RCC 7860 (cell line): Measurements from ENCODE around the gene LEF1.

Source experiments
- DNase-seq: peaks from one replicate; pipeline ENCODE4 v3.0.0-alpha.2; 2015; ENCODE audit warnings: low spot score
- FAIRE-seq: peaks from 2 replicates; lab custom pipeline; 2012; peaks lifted over from hg19 to GRCh38; lab: Jason Lieb, UNC

Gene LEF1

DNA sequence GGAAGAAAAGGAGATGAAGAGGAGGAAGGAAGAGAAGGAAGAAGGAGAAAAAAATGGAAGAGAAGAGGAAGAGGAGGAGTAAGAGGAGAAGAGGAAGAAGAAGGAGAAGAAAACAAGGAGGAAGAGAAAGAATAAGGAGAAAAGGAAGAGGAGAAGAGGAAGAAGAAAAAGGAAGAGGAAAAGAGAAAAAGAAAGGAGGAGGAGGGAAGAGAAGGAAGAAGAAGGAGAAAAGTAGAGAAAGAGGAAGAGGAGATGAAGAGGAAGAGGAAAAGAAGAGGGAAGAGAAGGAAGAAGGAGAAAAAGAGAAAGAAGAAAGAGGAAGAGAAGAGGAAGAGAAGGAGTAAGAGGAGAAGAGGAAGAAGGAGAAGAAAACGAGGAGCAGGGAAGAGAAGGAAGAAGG, 11.8 kb upstream of the LEF1 start:
- FAIRE-seq (no peak), DNase-seq (no peak)

DNA sequence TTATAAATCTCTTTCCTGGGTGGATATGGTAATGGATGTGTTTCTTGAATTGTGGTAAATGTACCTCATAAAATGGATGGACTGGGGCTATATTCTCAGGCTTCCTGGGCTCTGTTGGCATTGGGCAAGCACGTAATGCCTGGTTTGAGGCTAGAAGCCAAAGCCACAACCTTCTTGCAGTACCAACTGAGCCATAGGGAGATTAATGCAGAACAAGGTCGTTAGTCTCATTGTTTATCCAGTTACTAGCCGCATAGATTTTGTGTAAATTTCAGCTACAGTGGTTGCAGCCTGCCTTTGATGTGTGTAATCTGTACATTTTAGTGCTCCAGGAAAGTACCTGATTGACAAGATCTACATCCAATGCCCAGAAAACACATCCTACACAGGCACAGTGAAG, 7.2 kb upstream of the LEF1 start:
- DNase-seq: no peak
- no peak for FAIRE-seq

DNA sequence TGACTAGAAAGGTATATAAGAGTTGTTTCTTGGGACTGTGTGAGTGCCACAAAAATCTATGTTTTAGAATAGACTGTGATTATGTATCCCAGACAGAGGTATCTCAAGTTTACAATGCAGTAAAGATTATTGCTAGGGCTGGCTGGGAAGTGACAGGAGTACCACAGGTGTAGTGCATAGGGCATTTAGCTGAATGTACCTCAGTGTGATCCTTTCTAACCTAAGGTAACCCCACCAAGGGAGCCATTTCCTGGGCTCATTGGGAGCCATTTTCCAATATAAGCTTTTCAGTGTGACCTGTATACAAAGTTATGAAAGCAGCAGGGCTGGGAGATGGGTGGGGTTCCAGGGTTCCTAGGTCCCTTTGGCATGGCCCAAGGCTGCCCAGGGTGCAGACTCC, 6.1 kb upstream of the LEF1 start:
- DNase-seq: no peak
- FAIRE-seq: no peak

DNA sequence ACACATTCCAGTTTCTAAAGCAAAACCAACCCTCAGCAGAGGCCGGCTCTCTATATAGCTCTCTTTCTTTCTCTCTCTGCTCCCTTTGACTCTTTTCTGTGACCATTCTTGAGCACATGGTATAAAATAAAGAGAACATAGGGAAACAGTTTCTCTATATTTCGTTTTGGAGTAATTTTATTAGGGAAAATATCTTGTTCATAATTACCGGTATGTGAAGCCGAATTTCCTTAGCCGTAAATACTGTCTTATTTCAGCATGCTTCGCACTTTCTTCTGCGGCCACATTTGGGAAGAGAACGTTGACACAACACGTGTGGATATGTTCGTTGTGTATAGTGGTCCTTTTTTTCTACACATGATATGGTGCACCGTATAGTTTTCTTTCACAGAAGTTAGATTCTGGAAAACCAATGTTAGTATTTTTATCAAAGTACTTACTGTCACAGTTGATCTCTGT, 4.9 kb upstream of the LEF1 start:
- no peak for FAIRE-seq
- DNase-seq: no peak

DNA sequence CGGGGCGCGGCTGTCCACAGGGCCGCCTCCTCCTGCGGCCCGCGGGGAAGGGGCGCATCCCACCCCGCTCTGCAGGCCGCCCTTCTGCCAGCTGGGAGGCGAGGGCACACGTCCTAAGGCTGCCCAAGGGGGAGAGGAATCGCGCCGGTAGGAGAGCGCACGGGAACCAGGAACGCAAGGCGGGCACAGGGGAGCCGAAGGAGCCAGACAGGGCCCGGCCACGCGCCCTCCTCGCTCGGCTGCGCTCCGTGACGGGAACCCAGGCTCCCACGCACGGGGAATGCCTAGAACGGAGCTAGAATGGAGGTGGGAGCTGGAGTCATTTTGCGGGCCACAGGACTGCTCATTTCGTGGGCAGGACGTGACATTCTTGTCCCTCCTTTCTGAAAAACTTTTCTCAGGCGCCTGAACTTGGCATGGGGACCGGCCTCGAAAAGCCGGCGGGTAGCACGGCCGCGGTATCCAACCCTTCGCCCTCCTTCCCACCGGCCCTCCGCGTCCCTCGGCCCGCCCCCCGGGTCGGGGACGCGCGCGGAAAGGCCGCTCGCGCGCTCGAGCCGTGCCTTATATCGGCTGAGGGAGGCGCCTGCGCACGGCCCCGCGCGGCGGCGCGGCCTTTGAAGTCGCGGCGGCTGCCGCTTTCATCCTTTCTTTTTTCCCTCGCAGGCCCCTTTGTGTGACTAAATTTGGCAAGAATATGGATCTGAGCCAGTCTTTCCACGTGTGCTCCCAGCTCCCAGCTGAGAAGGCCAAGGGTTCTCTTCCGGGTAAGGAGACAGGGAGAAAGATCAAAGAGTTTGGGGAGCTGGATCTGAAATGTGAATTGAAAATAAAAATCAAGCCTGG, 4.2 kb upstream of the LEF1 start:
- no peak for FAIRE-seq
- DNase-seq: peak; percentile 23

DNA sequence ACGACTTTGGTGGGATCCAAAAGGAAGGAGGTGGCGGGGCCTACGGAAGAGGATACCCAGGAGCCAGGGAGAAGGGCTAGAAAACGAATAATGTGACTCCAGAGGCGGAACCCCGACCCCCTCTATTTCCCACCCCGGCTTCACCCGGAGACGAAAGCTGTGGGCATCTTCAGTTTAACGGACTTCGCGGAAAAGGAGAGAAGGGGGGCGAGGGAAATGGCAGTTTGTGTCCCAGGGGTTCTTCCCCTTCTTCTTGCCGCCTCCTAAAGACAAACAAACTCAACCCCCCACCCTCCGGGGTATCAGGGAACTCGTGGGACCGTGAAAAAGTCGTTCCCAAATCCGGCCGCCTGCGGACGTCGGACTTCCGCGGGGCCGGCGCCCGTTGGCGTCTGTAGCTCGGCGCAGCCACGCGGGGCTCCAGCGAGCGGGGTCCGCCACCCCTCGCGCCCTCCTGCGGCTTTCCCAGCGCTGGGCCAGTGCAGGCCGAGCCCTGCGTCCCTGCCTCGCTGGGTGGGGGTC, 3.6 kb upstream of the LEF1 start:
- no peak for FAIRE-seq
- DNase-seq: no peak

DNA sequence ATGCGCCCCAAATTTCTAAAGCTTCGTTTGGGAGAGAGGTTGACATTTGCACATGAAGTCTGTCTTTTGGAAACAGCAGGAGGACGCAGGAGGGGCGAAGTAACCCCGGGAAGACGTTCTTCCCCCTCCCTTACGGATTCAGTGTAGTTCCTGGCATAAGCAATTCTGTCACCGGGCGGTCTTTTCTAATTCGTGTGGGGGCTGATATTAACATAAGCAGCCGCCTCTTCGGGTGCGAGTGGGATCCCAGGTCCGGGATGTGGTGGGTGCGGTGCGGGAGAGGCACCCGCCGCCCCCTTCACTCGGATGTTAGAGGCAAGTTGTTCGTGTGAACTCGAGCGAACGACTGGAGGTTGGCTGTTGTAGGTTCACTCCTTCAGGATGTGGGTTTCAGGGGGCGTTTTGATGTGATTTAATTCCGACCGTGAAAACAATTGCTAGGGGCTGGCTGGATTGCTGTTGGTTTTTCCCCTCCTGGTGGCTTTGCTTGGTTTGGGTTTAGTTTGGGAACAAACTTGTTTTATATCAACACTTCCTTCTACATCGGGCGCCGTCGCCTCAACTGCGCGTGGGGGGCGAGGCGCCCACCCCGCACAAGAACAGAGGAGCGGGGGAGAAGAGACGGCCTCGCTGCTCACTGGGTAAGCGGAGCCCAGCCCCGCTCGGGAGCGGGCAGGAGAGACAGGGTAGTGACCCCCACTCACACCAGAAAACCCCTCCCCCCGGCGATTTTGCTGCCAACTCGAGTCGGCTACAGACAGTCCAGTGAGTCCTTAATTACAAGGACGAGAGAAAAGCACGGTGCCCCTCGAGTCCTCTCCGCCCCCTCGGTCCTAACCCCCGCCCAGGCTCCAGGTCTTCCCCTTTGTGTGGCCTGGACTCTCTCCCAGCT, 2.9 kb upstream of the LEF1 start:
- DNase-seq (no peak), FAIRE-seq (no peak)

DNA sequence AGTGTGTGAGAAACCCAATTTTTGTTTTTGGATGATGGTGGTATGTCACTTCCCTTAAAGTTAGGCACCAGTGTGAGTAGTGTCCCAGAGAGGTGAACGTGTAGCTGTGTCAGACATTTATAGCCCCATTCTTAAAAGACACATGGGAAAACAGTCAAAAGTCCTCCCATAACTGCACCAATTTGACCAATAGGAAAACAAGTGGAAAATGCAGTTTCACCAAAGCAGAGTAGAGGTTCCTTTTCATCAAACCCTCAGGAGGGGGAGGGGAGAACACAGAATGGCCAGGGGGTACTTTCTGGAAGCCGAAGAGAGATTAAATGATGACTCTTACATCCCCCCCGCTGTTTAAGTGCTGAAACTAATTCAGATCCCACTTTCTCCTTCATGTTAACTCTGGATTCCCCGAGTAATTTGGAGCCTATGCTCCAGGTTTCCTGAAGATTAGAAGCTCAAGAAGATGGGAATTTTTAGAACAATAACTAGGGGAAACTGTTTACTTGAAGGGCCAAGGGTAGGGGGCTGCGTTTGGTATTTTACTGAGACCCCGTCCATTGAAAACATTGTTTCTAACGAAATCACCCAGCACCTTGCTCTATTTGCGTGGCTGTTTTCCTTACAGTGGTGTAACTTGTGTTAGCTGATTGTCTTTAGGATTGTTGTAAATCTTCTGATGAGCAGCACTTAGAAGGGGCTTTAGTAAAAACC, 2.1 kb upstream of the LEF1 start:
- DNase-seq (no peak), FAIRE-seq (no peak)

DNA sequence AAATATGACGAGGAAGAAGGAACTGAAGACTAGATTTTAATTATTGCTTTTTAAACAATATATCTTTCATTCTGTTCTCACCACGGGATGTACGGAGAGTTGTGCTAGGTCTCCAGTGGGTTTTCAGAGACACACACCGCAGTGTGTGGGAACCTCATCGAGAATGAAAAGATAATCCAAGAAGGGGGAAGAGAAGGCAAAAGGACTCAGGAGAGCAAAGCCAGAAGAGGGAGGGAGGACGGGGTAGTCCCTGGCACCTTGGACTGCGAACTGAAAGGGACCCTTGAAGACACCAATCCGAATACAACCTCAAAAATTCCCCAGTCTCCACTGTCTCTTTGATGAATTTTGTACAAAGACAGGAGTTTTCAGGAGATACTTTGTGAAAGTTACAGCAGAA, 932 bp upstream of the LEF1 start:
- DNase-seq: no peak

DNA sequence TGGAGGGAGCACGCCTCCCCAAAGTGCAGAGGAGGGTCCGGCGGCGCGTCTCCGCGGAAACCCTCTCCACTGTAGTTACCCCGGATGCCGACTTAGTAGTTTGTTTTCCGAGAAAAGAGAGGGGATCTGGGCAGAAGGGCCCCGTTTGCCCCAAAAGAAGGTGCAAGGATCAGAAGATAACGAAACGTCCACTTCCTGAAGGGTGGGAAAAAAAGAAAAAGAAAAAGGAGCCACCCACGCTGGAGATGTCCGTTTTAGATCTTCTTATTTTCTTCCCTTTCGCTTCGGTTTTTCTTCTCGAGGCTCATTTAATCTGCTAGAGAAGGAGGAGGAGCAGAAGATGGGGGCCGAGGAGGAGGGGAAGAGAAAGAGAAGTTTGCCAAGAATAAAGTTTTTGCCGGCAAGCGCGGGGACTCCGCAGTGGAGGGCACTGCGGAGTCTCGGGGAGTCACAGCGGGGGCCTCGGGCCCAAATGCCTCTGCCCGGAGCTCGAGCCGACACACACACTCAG, 517 bp downstream of the LEF1 start:
- no peak for FAIRE-seq
- no peak for DNase-seq

More for the DNA sequence above, 932 bp upstream of the LEF1 start:
- FAIRE-seq: no peak

DNA sequence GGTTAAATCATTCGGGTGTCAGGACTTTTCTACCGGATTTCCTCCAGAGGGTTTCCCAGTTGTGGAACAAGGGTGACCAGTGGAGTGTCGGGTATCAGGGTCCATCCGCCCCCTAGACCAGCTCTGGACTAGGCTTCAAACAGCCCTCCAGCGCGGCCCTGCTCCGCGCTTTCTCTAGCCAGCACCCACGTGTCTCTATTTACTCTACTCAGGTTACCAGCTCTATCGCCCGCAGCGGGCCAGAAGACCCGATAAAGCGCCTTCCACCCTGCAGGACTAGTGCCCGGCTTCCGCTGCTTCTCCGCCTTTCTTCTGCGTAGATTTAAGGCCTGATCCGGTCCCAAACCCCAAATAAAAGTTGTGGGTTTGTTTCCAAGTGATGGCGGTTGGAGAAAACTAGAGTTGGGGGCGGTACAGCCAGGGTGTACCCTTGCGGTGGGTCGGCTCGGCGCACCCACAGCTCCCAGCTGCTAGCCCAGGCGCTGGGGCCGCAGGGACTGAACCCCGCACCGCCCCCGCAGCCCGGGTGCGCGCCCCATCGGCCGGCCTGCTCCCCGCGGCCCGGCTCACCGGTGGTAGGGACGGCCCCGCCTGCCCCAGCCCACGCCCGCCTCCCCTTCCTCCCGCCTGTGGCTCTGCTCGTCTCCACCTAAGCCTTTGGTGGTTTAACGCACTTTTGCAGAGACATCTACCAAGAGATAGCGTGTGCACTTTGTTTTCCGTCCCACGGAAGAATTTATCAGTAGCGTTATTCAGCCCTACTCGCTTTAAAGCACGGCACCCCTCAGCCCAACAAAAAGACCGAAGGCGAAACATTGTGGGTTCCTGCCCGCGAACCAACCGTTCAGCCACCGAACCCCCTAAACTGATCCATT, 2.1 kb downstream of the LEF1 start:
- FAIRE-seq (no peak), DNase-seq (no peak)

DNA sequence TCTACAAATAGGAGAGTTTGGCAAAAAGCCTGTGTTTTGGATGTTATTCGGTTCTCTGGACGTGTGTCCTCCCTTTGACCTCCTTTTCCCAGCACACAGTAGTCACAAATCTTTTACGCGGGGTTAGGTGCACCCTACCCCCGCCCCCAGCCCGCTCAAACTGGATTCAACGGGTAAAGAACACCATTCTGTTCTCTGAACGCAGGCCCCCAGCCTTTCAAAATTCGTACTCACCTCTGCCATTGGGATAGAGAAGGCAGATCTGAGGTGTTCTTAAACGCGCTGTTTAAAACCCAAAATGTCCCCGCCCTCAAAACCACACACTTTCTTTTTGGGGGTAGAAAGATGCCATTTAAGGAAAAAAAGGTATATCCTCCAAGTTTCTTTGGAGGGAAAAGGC, 2.7 kb downstream of the LEF1 start:
- no peak for DNase-seq
- no peak for FAIRE-seq

DNA sequence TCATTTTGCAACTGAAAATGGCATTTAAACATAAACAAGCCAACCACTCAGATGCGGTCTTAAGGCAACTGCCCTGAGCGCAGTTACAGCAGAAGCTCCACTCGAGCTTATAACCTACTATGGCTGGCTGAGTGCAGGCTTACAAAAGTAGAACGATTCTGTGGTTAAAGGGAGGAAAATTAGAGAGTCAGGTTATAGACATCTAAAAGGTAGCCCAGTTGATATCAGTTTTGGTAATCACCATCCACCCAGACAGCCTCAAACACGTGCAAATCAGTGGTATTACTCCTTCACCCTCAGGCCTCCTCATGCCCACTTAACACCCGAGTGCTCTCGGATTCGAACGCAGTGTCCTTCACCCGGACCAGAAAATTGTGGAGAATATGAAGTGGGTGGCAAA, 3.1 kb downstream of the LEF1 start:
- FAIRE-seq: no peak

DNA sequence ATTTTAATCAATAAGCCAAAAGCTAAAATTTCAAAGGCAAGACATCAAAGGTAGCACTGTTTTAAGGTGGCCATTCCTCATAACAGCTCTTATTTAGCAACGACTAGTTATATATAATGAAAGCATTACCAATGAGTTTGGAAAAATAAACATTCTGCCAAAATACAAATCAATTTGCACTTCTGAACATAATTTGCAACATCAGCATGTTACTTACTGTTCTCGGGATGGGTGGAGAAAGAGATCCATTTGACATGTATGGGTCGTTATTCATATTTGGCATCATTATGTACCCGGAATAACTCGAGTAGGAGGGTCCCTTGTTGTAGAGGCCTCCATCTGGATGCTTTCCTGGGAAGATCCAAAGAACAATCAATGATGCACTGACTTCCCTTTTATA, 5.4 kb downstream of the LEF1 start:
- DNase-seq (no peak), FAIRE-seq (no peak)

More for the DNA sequence above, 3.1 kb downstream of the LEF1 start:
- no peak for DNase-seq

DNA sequence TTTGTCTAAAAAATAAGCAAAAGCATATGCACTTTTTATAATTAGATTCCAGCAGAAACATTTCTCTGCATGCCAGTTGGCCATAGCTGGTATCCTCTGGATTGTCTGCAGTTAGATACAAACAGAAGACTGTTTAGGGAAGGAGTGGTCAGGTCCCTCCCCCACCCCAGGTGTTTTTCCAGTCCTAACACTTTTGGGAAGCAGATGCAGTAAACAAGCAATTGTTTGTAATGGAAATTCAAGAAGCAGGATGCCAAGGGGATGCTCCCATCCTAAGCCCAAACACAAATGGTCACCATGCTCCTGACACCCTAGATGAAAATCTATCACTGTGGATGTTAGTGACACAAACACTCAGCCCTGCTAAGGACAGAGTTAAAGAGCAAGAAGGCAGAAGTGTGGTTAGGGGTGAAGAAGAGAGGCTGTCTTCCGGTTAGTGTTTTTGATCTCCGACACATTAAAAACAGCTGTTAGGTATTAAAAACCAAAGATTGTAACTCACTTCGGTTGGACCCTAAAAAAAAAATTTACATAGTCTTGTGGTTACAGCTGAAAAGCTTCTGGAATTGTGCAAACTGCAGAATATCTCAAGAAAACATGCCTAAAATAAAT, 7.9 kb downstream of the LEF1 start:
- FAIRE-seq: no peak
- no peak for DNase-seq

DNA sequence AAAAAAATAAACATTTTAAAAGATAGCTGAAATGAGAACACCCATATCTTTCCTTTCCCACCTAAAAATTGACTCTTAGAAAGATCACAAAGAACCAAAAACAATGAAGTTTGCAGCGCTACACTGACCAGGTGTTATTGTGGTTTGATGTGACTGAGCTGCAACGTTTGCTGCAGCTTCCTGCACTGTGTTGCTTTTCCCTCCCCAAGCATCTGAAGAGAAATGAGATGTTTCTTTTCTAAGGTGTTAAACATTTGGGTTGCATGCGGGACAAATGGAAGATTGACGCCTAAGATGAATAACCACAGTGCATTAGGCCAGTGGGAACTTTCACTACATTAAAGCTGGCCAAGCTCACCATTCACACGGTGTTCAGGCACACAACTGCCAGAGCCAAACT, 8.9 kb downstream of the LEF1 start:
- no peak for DNase-seq
- FAIRE-seq: no peak

DNA sequence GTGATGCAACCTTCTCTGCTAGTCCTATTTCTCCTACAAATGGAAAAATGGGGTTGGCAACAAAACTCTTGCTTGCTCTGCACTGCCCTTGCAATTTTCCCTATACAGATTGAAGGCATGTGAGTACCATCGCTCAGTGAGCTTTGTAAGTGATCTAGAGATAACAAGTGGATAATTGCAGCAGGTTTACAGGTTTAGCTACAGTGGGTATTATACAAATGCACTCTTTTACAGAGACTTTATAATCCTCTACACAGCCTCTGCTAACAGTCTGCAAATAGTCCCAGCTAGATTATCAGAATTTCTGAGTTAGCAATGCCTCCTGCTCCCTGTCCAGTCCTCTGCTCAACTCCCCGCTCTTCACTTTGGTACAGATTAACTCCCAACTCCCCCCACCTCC, 11.1 kb downstream of the LEF1 start:
- DNase-seq (no peak), FAIRE-seq (no peak)

DNA sequence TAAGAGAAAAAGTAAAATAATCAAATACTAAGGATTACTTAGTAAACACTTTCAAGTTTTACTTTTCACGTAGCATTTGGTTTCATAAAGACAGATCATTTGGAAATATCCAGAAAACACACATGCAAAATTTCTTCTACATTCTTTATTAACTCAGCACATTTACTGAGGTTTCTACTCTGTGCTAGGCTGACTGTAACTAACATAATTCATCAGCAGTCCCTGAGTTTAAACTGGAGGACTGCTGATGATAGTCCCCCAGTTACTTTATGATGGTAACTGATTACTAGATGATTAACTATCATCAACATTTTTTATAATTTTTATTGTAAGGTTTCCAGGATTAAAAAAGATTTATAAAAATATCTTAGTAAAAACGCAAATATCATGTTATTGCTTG, 12.3 kb downstream of the LEF1 start:
- DNase-seq (no peak), FAIRE-seq (no peak)

DNA sequence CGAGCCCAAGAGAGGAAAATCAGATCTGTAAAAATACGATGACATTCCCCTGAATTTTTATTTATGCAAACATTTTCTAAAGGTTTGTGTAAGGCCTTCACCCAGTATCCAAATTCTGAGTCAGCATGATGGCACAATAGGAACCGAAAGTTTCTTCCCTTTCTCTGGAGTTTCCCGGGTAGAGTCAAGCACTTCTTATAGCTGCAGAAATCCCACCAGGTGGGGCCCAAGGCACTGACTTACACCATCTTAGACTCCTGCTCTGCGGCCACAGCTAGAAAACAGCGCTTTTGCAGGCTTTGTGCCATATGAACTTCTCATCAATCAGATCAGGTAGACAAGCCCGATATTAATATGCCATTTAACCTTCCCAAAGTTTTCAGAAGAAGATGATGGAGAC, 13.4 kb downstream of the LEF1 start:
- DNase-seq (no peak), FAIRE-seq (no peak)

DNA sequence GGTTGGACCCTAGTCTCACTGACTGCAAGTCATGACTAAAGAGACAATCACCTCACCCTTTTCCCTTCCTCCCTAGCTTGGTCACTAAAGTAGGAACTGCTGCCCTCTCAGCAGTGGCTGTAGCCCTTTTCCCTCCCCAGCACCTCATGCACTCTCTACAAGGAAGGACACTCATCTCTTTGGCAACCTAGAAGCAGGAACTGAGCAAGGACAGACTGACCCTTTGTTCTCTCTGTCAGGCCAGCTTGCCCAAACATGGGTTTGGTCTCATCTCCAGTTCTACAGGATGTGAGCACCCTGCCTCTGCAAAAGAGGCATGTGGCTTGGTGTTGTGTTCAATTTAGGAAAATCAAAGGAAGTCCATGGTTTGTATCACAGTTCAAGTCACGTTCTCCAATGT, 15.8 kb downstream of the LEF1 start:
- FAIRE-seq (no peak), DNase-seq (no peak)
